ENCODE results near the gene FAN1.

FAN1 gene

DNA sequence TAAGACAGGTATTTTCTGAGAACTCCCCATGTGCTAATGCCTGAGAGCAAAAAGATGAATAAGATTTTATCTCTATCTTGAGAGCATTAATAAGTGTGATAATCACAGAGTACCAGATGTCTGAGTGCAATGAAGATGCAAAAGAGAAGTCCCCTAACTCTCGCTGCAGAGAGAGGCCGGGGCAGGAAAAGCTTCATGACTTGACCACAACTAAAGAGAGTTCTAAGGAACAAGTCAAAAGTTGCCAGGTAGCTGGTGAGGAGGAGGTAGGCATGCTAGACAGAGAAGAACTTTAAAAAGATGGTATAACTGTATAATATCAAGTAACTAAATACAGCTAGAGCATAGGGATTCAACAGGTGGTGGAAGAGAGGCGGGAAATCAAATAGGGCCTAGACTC is 58.9 kb downstream of the FAN1 start:
- Mint-ChIP-seq H3K4me3 (peak overlapping the region; percentile 47), H3K4me1 (peaks cover 29% of the 10 kb centered on the region), H3K27me3 (no peaks in the 10 kb centered on the region), H3K36me3 (peaks cover 18% of the 10 kb centered on the region), H3K9me3 (no peaks in the 10 kb centered on the region), H3K27ac (peak overlapping the region; percentile 3)

DNA sequence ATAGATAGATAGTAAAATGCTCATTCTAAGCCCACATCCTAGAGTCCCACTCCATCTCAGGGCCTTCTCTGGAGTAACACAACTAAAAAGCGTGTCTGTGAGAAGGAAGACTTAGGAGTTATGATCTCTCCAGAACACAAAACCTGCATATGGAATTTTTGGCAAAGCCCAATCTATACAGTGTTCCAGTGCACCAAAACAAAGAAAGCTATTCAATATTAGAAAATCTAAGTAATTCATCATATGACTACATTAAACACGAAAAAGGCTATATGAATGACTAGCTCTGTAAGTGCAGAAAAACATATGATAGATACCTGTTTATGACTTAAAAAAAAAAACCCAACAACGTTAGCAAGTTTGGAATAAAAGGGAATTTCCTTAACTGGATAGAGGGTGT is 60.0 kb downstream of the FAN1 start:
- Mint-ChIP-seq H3K27me3 (no peaks in the 10 kb centered on the region), H3K9me3 (no peaks in the 10 kb centered on the region), H3K4me3 (no peak overlapping the region), H3K4me1 (peaks cover 32% of the 10 kb centered on the region), H3K27ac (no peak overlapping the region), H3K36me3 (peaks cover 13% of the 10 kb centered on the region)

DNA sequence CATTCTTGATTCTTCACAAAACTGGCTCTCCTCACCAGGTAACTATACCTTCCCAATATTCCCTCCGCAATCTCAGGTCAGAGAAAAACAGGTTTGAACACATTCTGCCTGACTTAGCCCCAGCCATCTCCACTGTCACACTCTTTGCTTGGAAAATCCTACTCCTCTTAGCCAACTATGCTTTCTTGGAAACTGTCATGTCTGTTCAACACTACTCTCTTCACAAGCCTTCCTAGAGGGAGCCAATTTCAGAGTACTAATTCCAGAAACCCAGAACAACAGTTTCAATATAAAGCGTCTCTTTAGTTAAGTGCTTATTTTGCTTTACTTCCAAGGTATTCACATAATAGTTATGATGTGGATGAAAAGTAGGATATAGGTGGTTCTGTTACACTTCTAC is 66.0 kb downstream of the FAN1 start:
- Mint-ChIP-seq H3K4me1 (peaks cover 24% of the 10 kb centered on the region), H3K27ac (no peak overlapping the region), H3K36me3 (peaks cover 10% of the 10 kb centered on the region), H3K9me3 (no peaks in the 10 kb centered on the region), H3K27me3 (no peaks in the 10 kb centered on the region), H3K4me3 (no peak overlapping the region)

DNA sequence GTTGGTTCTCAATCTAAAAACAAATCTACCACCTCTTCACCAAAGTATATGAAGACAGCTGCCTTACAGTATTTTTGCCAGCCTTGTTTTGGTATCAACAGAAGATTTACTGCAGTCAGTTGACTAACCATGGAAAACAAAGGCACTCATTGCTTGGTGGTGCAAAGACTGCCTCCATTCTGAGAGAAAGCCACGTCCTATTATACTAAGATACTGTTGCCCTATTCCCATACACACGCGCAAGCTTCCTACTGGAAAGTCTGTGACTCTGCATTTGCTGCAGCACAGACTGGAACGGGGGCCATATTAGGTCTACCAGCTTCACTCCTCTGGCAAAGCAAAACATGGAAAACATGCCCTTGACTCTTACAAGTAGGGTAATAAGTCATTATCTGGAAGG is 69.7 kb downstream of the FAN1 start:
- Mint-ChIP-seq H3K36me3 (peaks cover 8% of the 10 kb centered on the region), H3K27ac (no peak overlapping the region), H3K9me3 (no peaks in the 10 kb centered on the region)

DNA sequence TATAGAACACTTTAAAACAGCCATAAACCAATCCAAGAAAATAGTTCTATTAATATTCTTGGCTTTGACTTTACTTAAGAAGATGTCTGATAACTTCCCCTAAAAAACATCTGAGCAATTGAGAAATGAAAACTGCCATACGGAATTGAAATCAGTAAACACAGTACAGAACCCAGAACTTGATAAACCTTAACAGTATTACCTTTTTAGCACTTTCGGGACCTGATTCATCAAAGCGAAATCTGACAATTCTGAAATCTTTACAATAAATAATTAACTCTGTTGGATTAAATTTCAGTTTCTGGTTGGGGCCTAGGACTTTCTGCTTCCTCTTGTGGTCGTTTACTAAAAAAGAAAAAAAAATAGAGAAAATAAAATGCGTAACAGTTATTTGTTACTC is 70.4 kb downstream of the FAN1 start:
- no peak overlapping the region for H3K27ac Mint-ChIP-seq
- H3K9me3 Mint-ChIP-seq = no peaks in the 10 kb centered on the region

More for the DNA sequence above, 69.7 kb downstream of the FAN1 start:
- Mint-ChIP-seq H3K4me3 (no peak overlapping the region), H3K27me3 (no peaks in the 10 kb centered on the region), H3K4me1 (peaks cover 32% of the 10 kb centered on the region)

DNA sequence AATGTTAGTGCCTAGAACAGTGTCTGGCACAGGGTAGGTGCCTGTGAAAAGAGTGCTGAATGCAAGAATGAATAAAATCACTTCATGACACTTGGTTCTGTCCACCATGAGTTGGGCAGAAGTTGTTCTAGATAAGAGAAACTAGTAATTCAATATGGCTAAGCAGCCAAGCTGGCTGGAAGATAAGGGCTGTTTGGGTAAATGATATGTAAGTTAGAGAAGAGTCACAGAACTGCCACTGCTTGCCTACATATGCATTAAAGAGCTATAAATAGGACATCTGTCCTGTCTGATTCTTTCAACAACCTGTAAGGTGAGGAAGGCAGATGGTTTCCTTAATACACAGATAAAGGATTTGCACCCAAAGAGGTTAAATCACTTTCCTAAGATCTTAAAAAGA is 74.6 kb downstream of the FAN1 start:
- Mint-ChIP-seq H3K4me3 (no peak overlapping the region), H3K9me3 (no peaks in the 10 kb centered on the region), H3K27me3 (no peaks in the 10 kb centered on the region), H3K27ac (no peak overlapping the region), H3K4me1 (peaks cover 53% of the 10 kb centered on the region), H3K36me3 (peaks cover 22% of the 10 kb centered on the region)

More for the DNA sequence above, 70.4 kb downstream of the FAN1 start:
- Mint-ChIP-seq H3K36me3 (peaks cover 10% of the 10 kb centered on the region), H3K4me1 (peaks cover 36% of the 10 kb centered on the region), H3K27me3 (no peaks in the 10 kb centered on the region), H3K4me3 (no peak overlapping the region)

DNA sequence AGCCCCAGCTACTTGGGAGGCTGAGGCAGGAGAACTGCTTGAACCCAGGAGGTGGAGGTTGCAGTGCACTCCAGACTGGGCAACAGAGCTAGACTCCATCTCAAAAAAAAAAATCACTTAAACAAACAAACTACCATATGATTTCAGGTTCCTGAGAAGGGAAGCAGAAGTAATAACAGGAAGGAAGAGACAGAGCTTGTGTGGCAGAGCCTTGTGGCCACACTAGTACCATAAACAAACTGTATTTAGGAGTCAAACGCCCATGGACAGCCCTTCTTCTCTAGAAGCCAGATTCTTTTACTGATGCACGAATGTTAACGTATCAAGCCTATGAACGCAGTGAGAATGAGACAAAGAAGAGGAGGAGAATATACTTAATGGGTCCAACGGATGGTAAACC is 75.7 kb downstream of the FAN1 start:
- H3K4me1 Mint-ChIP-seq = peaks cover 64% of the 10 kb centered on the region

DNA sequence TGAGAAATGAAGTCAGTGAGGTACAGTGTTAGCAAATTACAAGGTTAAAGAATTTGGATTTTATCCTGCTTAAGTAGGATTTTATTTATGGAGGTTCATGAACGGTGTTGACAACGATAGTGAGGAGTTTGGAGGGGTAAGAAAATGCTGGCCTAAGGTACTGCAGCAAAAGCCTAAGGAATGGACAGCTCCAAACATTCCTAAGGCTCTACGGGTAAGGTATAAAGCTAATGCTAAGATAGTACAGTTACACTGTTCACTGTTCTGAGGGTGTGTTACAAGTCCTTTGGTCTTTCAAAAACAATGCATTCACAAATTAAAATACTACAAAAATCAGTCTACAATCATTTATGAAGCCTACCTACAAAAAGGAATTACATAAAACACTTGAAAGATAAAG is 80.4 kb downstream of the FAN1 start:
- no peak overlapping the region for H3K4me3 Mint-ChIP-seq

More for the DNA sequence above, 75.7 kb downstream of the FAN1 start:
- Mint-ChIP-seq H3K27ac (no peak overlapping the region), H3K36me3 (peaks cover 22% of the 10 kb centered on the region), H3K9me3 (no peaks in the 10 kb centered on the region), H3K27me3 (no peaks in the 10 kb centered on the region), H3K4me3 (no peak overlapping the region)

DNA sequence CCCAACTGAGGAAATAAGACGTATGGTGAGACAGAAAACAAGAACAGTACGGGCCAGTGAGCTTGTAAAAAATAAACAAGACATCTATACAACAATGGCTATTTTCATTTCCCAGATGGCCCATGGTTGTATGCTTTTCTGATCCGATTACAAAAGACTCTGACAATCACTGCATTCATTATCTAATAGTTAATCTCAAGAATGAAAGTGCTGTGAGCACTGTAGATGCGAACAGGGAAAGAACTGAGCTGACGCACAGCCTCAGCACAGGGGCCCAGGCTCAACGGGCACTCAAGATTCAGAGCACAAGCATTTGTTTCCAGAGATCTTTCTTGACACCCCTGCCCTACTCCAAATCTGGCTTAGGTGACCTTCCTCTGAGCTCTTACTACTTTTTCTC is 80.8 kb downstream of the FAN1 start:
- peaks cover 19% of the 10 kb centered on the region for H3K36me3 Mint-ChIP-seq
- peaks cover 73% of the 10 kb centered on the region for H3K4me1 Mint-ChIP-seq
- H3K27ac Mint-ChIP-seq = no peak overlapping the region
- H3K27me3 Mint-ChIP-seq = no peaks in the 10 kb centered on the region
- no peak overlapping the region for H3K4me3 Mint-ChIP-seq
- no peaks in the 10 kb centered on the region for H3K9me3 Mint-ChIP-seq

More for the DNA sequence above, 80.4 kb downstream of the FAN1 start:
- H3K36me3 Mint-ChIP-seq = peaks cover 22% of the 10 kb centered on the region
- H3K27ac Mint-ChIP-seq = no peak overlapping the region
- no peaks in the 10 kb centered on the region for H3K9me3 Mint-ChIP-seq
- no peaks in the 10 kb centered on the region for H3K27me3 Mint-ChIP-seq
- peaks cover 78% of the 10 kb centered on the region for H3K4me1 Mint-ChIP-seq

DNA sequence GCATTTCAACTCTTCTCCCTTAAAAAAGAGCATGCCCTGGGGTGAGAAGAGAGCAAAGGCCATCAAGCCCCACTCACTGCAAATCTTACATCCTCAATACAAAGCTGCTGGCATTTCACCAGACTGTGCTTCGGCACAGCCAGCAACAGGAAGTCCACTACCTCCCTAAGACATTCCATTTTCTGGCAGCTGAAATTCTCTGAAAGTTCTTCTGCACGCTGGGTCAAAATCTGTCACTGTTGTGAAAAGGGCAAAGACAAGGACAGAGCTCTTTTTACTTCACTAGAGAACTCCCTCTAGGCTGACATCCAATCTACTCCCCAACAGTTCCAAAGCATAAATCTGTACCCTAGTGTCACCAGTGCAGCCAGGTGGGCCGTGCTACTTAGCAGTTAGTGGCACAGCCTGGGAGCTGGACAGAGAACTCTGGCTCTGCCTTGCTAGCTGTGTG is 81.4 kb downstream of the FAN1 start:
- Mint-ChIP-seq H3K36me3 (peaks cover 17% of the 10 kb centered on the region), H3K27me3 (no peaks in the 10 kb centered on the region), H3K4me3 (no peak overlapping the region), H3K9me3 (no peaks in the 10 kb centered on the region), H3K4me1 (peaks cover 73% of the 10 kb centered on the region), H3K27ac (peak overlapping the region; percentile 6)

DNA sequence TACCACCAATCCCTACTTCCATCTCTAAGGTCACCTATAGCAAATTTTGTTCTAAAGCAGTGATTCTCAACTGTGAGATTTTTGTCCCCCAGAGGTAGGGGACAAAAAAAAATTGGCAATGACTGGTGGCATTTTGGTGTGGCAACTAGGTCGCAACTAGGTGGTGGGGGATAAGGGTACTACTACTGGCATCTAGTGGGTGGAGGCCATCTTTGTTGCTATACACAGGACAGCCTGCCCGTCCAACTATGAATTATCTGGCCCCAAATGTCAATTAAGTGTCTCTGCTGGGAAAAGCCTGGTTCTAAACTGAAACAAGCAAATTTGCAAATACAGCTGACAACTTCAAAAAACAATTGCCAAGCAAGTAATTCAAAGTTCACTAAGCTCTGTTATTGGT is 86.3 kb downstream of the FAN1 start:
- peaks cover 4% of the 10 kb centered on the region for H3K36me3 Mint-ChIP-seq
- peak overlapping the region; percentile 96 for H3K4me3 Mint-ChIP-seq
- peaks cover 43% of the 10 kb centered on the region for H3K4me1 Mint-ChIP-seq
- no peaks in the 10 kb centered on the region for H3K27me3 Mint-ChIP-seq
- H3K27ac Mint-ChIP-seq = peak overlapping the region; percentile 92
- no peaks in the 10 kb centered on the region for H3K9me3 Mint-ChIP-seq

DNA sequence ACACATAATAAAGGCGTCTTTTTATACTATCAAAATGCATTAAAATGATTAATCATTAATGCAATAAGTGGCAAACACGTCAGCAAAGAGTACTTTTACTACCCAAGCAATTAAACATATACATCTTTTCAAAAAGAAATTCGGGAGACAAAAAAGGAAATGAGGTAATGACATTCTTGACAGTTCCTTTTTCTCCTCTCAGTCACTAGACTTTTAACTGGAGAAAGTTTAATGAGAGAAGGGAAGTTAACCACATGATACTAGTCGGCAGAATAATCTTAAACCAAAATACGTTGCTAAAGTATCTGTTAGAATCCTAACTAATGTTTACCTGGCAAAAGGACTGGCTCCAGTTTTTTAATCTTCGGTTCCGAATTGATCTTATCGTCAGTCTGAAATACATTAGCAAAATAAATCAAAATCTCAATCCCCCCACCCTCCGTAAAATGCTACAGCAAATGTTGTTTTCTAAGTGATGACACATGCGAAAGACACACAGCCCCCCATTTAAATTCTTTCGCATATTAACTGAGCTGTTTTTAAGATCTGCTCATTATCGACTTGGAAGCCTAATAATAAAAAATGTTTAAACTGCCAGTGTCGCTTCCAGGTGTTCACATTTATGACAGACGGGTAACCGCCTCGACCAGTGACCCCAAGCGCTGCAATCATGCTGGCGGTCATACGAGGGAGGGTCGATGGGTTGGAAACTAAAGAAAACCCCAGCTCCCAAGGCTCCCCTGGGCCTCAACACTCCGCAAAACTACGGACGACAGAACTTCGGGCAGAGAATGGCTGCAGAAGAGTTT is 86.9 kb downstream of the FAN1 start:
- H3K9me3 Mint-ChIP-seq = no peaks in the 10 kb centered on the region
- peak overlapping the region; percentile 92 for H3K27ac Mint-ChIP-seq
- H3K4me1 Mint-ChIP-seq = peaks cover 37% of the 10 kb centered on the region
- H3K27me3 Mint-ChIP-seq = no peaks in the 10 kb centered on the region
- H3K4me3 Mint-ChIP-seq = peak overlapping the region; percentile 96
- peaks cover 4% of the 10 kb centered on the region for H3K36me3 Mint-ChIP-seq

DNA sequence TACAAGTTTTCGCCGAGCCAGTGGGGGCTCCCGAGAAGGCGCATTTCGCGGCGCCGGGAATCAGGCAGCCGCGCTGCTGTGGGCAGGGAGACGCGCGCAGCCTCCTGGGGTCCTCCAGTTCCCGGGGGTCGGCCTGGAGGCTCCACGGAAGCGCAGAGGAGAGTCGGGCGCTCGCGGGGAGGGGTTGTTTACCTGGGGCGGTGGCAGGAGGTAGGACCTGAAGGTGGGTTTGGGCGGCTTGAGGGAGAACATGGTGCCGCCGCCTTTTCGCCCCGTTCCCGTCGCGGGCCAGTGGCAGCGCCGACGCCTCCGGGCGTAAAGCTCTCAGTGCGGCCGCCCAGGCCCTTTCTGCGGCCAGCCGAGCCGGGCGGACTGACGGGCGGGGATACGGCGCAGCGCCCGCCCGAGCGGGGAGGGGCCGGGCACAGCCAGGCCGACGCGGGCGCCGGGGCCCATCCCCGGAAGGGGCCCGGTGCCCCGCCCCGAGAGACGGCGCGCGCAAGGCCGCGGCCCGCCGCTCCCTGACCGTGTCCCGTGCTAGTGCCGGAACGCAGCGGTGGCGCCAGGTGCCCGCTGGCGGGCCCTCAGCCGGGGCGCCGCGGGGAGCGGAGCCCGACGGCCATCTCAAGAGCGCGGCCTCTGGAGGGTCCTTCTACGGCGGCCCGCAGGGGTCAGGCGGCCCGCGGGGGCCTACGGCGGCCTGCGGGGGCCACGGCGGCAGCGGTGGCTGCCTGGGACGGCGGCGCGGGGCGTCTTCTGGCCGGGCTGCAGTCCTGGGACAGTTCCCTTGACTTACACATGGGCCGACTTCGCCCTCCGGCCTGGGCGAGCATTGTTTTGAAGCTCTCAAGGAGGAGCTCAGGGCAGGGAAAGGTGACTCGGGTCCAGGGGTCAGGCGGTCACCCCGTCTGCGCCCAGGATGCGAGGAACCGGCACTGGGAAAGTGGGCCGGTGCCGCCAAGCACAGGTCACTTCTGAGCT is 87.8 kb downstream of the FAN1 start, which contains the start of gene MTMR10:
MTMR10 (minus strand) TSS at position 374 of the 981 bp plus-strand sequence; CDS start at position 252, 122 bp downstream.
- H3K27me3 Mint-ChIP-seq = no peaks in the 10 kb centered on the region
- H3K4me1 Mint-ChIP-seq = peaks cover 33% of the 10 kb centered on the region
- peaks cover 4% of the 10 kb centered on the region for H3K36me3 Mint-ChIP-seq
- no peaks in the 10 kb centered on the region for H3K9me3 Mint-ChIP-seq
- peak within 1 kb of the TSS; percentile 96 for H3K4me3 Mint-ChIP-seq
- H3K27ac Mint-ChIP-seq = peak within 1 kb of the TSS; percentile 92

DNA sequence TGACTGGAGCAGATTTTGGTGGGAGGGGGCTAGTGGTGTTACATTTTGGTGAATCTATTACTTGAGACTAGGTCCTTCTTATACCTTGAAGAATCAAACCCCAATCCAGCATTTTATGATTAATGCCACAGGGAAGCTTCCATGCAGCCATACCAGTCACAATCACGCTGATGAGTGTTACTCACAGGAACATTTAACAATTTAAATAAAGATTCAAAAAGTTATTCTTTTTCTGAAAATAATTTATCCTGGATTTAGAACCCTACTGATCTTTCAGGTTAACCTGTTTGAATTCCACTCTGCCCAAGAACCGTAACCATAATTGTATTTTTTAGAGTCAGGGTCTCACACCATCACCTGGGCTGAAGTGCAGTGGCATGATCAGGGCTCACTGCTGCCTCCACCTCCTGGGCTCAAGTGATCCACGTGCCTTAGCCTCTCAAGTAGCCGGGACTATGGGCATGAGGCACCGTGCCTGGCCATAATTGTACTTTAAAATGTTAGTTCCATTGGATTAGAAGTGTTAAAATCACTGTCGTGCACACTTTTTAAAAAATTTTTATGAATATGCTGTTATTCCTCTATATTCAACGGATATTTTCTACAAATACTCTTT is 88.6 kb downstream of the FAN1 start:
- H3K9me3 Mint-ChIP-seq = no peaks in the 10 kb centered on the region
- peak overlapping the region; percentile 81 for H3K27ac Mint-ChIP-seq
- no peaks in the 10 kb centered on the region for H3K27me3 Mint-ChIP-seq
- H3K36me3 Mint-ChIP-seq = peaks cover 4% of the 10 kb centered on the region
- H3K4me1 Mint-ChIP-seq = peaks cover 26% of the 10 kb centered on the region
- H3K4me3 Mint-ChIP-seq = peak overlapping the region; percentile 88
